Measurements from ENCODE around the gene C1RL.

The C1RL gene

GRCh38 chr12:7072035-7072434 is 37.0 kb downstream of the C1RL start:
- TF ChIP-seq, protein P1, sequence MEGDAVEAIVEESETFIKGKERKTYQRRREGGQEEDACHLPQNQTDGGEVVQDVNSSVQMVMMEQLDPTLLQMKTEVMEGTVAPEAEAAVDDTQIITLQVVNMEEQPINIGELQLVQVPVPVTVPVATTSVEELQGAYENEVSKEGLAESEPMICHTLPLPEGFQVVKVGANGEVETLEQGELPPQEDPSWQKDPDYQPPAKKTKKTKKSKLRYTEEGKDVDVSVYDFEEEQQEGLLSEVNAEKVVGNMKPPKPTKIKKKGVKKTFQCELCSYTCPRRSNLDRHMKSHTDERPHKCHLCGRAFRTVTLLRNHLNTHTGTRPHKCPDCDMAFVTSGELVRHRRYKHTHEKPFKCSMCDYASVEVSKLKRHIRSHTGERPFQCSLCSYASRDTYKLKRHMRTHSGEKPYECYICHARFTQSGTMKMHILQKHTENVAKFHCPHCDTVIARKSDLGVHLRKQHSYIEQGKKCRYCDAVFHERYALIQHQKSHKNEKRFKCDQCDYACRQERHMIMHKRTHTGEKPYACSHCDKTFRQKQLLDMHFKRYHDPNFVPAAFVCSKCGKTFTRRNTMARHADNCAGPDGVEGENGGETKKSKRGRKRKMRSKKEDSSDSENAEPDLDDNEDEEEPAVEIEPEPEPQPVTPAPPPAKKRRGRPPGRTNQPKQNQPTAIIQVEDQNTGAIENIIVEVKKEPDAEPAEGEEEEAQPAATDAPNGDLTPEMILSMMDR (IDR thresholded peaks at IDR 0.05), result no peak

- TF ChIP-seq, protein P1 (IDR thresholded peaks at IDR 0.05), result no peak
These were observed 39.6 kb downstream of the C1RL start for GRCh38 chr12:7069386-7069785.

GRCh38 chr12:7068994-7069346 is 40.0 kb downstream of the C1RL start:
- TF ChIP-seq, protein P1 (IDR thresholded peaks at IDR 0.05), result no peak

DNA sequence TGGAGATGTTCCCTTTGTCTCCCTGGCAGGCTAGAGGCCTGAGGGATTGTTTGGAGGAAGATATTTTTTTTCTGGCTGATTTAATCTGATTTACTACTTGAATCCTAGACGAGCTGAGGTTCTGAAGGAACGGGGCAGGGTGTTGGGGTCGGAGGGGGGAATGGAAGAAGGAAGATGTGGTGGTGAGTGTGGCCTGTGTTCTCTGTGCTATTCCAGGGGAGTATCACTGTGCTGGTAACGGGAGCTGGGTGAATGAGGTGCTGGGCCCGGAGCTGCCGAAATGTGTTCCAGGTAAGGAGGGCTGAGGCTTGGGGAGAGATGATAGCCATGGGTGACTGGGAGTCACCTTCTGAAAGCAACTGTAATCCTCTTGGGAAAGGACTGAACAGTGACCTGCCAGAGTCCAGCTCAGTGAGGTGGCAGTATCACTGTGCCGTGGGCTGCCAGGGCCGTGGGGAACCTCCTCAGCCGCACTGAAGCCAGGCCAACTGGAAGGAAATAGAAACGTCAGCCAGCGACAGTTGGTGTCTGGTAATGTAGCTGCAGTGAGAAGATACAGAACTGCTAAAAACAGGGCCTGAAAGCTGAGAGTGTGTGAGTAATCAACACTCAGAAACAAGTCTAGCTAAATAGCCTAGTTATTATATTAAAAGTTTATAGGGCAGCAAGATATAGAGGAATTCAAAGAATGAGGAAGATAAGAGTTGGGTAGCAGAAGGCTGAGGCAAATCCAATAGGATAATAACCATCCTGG is 40.6 kb downstream of the C1RL start:
- TF ChIP-seq, protein P1 (IDR thresholded peaks at IDR 0.05), result no peak

DNA sequence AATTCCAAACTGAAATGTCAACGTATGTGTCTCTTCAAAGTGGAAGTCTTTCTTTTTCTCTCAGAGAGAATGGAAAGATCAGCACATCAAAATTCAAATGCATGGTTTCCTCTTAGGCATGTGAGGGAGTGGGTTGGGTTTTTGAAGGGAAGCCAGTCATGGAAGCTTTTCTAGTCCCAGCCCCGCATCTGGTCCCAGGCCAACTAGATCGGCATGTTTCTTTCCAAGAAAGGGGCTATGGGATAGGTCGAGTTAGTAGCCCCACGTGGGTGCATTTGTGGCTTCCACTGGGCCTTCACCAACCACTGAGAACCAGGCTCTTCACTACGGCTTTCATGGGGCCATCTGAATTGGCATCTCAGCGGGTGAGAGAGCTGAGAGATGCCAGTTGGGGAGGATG is 41.9 kb downstream of the C1RL start:
- TF ChIP-seq, protein P1 (IDR thresholded peaks at IDR 0.05), result no peak

- TF ChIP-seq, protein P1 (IDR thresholded peaks at IDR 0.05), result no peak
These were observed 42.4 kb downstream of the C1RL start for GRCh38 chr12:7066596-7066995.

GRCh38 chr12:7065073-7065623 is 43.9 kb downstream of the C1RL start:
- TF ChIP-seq, protein P1 (IDR thresholded peaks at IDR 0.05), result no peak

Measured in LNCAP (cell line).